Breast epithelium (tissue), 3 donors: Measurements from ENCODE around the gene CMC1.

Source experiments
- POLR2A ChIP-seq: fragments of 450-650 bp; IDR thresholded peaks from one replicate; pipeline ENCODE4 v1.6.1; 2016; ENCODE audit warnings: antibody characterized with exemption, mild to moderate bottlenecking, moderate library complexity
- POLR2AphosphoS5 ChIP-seq, 3 donors: sonication (generic); formaldehyde crosslinking; IDR thresholded peaks; one replicate each; pipeline ENCODE4 v1.6.1; 2017; ENCODE audit warnings: antibody characterized with exemption in 3 of 3
- TF ChIP-seq, protein P1 (sequence below), 3 donors: fragments of 450-650 bp; IDR thresholded peaks; one replicate each; pipeline ENCODE4 v1.5.1; 2016 to 2017; ENCODE audit warnings: antibody characterized with exemption in 3 of 3, mild to moderate bottlenecking in 3 of 3, moderate library complexity in 3 of 3

DNA sequence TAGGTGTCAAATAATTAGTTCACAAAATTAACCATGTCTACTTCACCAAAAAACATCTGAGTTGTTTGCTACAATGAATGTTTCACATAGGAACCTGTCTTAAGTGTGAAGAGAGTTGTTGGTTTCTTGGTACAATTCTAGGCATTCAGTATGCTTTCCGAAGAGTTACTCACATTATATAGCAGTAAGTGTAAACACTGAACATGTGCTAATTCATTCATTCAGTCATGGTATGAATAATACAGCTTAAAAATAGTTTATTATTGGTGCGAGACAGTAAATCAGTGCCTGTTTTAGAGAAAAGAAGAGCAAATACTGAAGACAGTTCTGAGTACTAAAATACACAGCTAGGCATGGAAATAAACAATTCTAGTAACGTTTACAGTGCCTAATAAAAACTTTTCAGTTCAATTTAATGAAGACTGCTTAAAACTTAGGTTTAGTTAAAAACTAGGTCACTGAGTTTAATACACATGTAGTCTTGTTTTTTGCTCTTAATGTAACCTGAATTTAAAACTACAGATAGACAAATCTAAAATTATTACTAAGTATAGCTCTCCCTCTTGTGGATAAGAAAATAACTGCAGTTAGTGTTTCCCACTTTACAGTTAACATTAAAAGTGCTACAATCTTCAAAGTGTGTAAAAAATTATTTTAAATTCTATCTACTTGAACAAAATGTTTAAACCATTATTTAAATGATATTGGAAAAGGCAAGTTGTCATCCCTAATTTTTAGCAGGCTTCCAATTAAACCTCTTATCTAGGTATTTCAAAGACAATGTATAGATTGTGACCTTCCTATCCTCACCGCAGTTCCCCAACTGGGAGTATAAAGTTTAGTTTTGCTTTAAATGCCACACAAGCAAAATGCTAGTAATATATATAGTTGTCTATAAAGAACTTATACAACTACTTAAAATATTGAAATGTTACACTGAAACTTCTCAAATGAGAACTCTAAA lies 87.1 kb downstream of the CMC1 start:
- TF ChIP-seq POLR2A (no peak), POLR2AphosphoS5 (IDR thresholded peaks at IDR 0.05) (no peak)
- TF ChIP-seq, protein P1, sequence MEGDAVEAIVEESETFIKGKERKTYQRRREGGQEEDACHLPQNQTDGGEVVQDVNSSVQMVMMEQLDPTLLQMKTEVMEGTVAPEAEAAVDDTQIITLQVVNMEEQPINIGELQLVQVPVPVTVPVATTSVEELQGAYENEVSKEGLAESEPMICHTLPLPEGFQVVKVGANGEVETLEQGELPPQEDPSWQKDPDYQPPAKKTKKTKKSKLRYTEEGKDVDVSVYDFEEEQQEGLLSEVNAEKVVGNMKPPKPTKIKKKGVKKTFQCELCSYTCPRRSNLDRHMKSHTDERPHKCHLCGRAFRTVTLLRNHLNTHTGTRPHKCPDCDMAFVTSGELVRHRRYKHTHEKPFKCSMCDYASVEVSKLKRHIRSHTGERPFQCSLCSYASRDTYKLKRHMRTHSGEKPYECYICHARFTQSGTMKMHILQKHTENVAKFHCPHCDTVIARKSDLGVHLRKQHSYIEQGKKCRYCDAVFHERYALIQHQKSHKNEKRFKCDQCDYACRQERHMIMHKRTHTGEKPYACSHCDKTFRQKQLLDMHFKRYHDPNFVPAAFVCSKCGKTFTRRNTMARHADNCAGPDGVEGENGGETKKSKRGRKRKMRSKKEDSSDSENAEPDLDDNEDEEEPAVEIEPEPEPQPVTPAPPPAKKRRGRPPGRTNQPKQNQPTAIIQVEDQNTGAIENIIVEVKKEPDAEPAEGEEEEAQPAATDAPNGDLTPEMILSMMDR (IDR thresholded peaks at IDR 0.05) = peak; percentile 51 to 72 (median 64)
